ENCODE data around the gene CCR3.
A peak's percentile ranks its signal among the peaks of the same experiment; 100 is the strongest.

Gene CCR3

DNA sequence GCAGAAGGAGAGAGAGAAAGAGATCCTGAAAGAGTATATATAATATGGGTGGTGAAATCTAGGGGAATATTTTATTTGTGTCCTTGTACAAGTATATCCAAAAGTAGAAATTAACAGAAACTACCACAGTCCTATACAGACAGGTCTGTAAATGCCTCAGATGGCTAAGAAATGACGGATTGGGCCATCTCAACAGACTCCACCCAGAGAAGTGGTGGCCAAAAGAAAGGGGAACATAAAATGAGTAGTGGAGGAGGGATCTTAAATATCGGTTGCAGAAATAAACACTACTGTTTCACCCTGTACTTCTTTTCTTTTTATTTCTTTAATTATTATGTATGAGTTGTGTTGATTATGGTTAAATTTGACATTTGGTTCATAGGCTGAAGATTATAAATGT, 47.7 kb downstream of the CCR3 start:
- CTCF ChIA-PET, result no interaction called here
- TF ChIP-seq, protein P1, sequence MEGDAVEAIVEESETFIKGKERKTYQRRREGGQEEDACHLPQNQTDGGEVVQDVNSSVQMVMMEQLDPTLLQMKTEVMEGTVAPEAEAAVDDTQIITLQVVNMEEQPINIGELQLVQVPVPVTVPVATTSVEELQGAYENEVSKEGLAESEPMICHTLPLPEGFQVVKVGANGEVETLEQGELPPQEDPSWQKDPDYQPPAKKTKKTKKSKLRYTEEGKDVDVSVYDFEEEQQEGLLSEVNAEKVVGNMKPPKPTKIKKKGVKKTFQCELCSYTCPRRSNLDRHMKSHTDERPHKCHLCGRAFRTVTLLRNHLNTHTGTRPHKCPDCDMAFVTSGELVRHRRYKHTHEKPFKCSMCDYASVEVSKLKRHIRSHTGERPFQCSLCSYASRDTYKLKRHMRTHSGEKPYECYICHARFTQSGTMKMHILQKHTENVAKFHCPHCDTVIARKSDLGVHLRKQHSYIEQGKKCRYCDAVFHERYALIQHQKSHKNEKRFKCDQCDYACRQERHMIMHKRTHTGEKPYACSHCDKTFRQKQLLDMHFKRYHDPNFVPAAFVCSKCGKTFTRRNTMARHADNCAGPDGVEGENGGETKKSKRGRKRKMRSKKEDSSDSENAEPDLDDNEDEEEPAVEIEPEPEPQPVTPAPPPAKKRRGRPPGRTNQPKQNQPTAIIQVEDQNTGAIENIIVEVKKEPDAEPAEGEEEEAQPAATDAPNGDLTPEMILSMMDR (conservative IDR thresholded peaks at IDR 0.05; ENCODE audit: low read depth), result no peak
- no peak overlapping the region for H3K27ac ChIP-seq
- POLR2A ChIA-PET (ENCODE audit: low non-redundant PET), result no interaction called here
- DNase-seq (ENCODE audit: low spot score), result no peak

DNA sequence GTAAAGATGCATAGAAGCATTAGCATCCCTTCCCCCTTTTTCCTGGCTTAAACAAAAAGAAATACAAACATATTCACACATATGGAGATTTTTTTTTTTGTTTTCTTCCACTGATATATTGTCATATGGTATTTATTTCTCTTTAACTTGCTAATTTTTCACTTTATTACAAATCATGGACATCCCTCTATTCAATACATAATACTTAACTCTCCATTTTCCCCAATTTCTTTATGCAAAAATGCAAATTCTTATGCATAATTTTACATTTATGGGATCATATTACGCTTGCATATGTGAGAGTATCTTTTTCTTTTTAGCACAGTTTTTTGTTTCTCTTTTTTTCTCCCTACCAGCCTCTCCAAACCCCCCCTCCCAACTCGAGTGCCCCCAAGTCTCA, 48.8 kb downstream of the CCR3 start:
- no peak for DNase-seq (ENCODE audit: low spot score)
- ChIA-PET CTCF (interaction anchor here (0.6 kb wide), 1 partner anchor 65 kb away, joined by 3 read pairs; no protein-coding TSS in a partner anchor), POLR2A (ENCODE audit: low non-redundant PET) (no interaction called here)
- H3K27ac ChIP-seq, result no peak overlapping the region
- TF ChIP-seq, protein P1 (conservative IDR thresholded peaks at IDR 0.05; ENCODE audit: low read depth), result no peak

DNA sequence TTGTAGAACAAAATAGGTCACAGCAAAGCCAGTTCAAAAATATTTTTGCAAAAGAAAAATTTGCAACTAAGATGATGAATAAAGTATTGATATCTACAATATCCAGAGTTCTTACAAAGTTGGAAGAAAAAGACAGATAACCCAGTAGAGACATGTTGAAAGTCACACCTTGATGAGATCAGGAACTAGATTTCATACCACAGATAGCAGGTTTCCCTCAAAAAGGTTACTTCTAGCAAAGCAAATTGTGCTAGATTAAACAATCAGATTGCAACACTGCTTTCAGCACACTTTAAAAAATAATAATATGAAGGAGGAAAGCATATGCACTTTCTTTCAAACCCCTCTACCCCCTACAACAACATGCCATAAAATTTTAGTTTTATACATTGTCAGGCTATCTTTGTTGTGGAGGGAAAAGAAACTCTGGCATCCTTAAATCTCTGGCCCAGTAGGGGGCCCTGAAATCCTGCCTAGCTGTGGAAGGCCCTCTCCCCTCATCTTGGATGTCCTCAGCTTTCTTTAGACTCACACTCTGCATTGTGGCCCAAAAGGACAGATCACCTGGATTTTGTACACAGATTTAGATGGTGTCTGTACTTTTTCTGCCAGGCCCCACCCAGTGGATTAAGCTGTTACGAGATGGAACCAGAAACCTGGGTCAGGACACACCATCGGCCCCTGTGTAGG, 50.9 kb downstream of the CCR3 start:
- H3K27ac ChIP-seq, result no peak overlapping the region
- ChIA-PET CTCF (no interaction called here), POLR2A (ENCODE audit: low non-redundant PET) (no interaction called here)
- DNase-seq (ENCODE audit: low spot score), result no peak
- TF ChIP-seq, protein P1 (conservative IDR thresholded peaks at IDR 0.05; ENCODE audit: low read depth), result no peak

- DNase-seq (ENCODE audit: low spot score), result no peak
- CTCF ChIA-PET, result no interaction called here
- TF ChIP-seq, protein P1 (conservative IDR thresholded peaks at IDR 0.05; ENCODE audit: low read depth), result no peak
- POLR2A ChIA-PET (ENCODE audit: low non-redundant PET), result no interaction called here
- no peak overlapping the region for H3K27ac ChIP-seq
These were observed 52.0 kb downstream of the CCR3 start for GRCh38 chr3:46293991-46294833.

- TF ChIP-seq, protein P1 (conservative IDR thresholded peaks at IDR 0.05; ENCODE audit: low read depth), result no peak
- no peak overlapping the region for H3K27ac ChIP-seq
- DNase-seq (ENCODE audit: low spot score), result no peak
- POLR2A ChIA-PET (ENCODE audit: low non-redundant PET), result no interaction called here
- CTCF ChIA-PET, result interaction anchor here (0.6 kb wide), 1 partner anchor 1206 kb away, joined by 8 read pairs; no protein-coding TSS in a partner anchor
These were observed 54.6 kb downstream of the CCR3 start for GRCh38 chr3:46296826-46297225.

DNA sequence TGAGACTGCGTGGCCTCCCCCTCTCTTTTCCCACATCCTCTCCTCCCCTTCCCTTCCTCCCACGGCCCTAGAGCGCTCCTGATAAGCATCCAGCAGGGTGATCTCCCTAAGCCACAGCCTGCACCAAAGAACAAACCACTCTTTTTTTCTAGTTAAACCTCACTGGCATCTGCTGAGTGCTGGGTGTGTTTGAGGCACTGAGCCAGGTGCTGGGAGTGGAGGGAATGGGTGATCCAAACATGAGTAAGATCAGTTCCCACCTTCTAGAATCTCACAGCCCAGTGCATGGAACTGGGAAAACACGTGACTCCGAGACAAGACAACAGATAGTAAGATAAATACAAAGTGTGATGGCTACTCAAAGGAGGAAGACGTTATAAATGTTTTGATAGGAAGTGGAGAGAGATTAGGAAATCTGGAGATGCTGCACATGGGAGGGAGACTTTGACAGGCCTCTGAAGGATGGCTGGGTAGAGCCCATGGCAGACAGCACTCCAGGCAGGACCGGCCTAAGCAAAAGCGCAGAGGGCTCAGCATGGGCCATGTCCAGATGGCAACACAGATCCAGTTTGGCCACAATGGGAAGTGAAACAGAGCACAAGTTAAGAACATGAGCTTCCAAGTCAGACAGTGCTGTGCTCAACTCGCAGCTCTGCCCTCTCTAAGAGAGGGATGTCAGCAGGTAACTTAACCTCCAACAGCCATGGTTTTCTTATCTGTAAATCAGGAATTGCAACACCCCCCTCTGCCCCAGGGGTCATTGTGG, 55.6 kb downstream of the CCR3 start:
- CTCF ChIA-PET, result no interaction called here

More for the DNA sequence above, 55.6 kb downstream of the CCR3 start:
- DNase-seq (ENCODE audit: low spot score), result peak; percentile 54
- TF ChIP-seq, protein P1 (conservative IDR thresholded peaks at IDR 0.05; ENCODE audit: low read depth), result no peak
- POLR2A ChIA-PET (ENCODE audit: low non-redundant PET), result no interaction called here
- peak overlapping the region; percentile 67 for H3K27ac ChIP-seq
